Mucosa of descending colon (tissue), 3 donors: Measurements from ENCODE around the gene HOXB8. TPM values are rescaled to one million over a fixed set of nuclear protein-coding genes. Genes with fewer than 3 reads are reported as not detected.

Experiments used
- ATAC-seq: fragments of 200-7000 bp; cut with Tn5 transposase; one replicate; pipeline ENCODE4 v1.9.1; 2020; ENCODE audit warnings: mild to moderate bottlenecking, moderate library complexity
- DNase-seq, 3 donors: peaks; one replicate each; pipeline ENCODE4 v3.0.0-alpha.2; 2020
- H3K36me3 ChIP-seq: fragments of 200-600 bp; one replicate; pipeline ENCODE4 v1.8.0; 2021; ENCODE audit warnings: low read depth, mild to moderate bottlenecking
- H3K4me1 ChIP-seq: fragments of 200-600 bp; one replicate; pipeline ENCODE4 v1.8.0; 2021; ENCODE audit warnings: low read depth, mild to moderate bottlenecking
- H3K4me3 ChIP-seq: fragments of 200-600 bp; one replicate; pipeline ENCODE4 v1.8.0; 2021; ENCODE audit warnings: mild to moderate bottlenecking
- H3K9me3 ChIP-seq: fragments of 200-600 bp; one replicate; pipeline ENCODE4 v1.8.0; 2021; ENCODE audit warnings: mild to moderate bottlenecking
- CTCF ChIP-seq: fragments of 200-600 bp; IDR thresholded peaks from one replicate; pipeline ENCODE4 v1.8.0; 2022; ENCODE audit warnings: antibody characterized with exemption, mild to moderate bottlenecking
- intact Hi-C, 2 donors: fragments of 100-400 bp; cut with DNase I in 1 of 2; cut with micrococcal nuclease in 1 of 2; formaldehyde crosslinking; loops; one replicate each; pipeline versions ENCODE4 v1.11.0 to v1.11.1; 2022; cut with DNase I, micrococcal nuclease
- total RNA-seq, 3 donors: library from RNA; stranded (reverse); fragmentation: NEBNext Ultra II Directional in 2 of 3; extraction: Animal tissue kit (Norgen Biotek cat#: 25700) in 2 of 3; gene quantifications; one replicate each; pipeline versions ENCODE4 v1.2.1 to v1.2.4, GENCODE V29; 2021 to 2023
- donor health status: DM: no; HTN: no; CAD: no; lungs with moderate emphysema.
- donor health status: DM: no; HTN: no; CAD: no.
- donor health status: DM: no; HTN: yes; CAD: no.

HOXB8 gene
- total RNA-seq, 3 donors from 2014 or later = 4.2 to 7.5 (median 5.6) TPM

DNA sequence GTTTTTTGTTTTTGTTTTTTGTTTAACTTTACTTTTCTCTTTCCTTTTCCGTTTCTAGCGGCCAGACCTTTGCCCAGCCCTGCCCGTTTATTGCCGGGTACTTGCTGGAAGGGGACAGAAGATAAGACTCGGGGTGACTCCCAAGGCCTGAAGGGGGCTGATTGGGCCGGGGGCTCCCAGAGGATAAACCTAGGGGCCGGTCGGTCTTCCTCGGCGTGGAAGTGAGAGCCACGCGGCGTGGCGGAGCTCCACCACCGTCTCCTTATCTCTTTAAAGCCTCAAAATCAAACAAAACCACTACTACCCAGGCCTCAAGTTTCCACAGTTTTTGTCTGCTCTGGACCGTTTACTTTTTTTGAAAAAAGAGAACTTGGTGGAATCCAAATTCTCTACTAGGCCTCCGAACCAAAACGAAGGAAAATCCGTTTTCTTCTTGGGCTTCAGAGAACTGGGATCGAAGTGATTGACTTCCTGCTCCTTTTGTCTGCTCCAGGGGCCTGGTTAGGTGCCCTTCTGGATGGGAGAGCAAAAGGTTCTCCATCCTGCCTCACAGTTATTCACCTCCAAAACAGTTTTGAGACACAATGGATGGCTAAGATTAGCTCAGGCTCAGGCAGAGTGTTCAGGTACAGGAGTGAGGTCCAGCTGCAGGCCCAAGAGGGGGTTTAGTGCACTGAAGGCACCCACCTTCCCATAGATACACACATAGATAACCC lies 19.6 kb upstream of the HOXB8 start:
- peak; percentile 84 to 85 (median 85) for DNase-seq
- no peak overlapping the region for H3K4me3 ChIP-seq

DNA sequence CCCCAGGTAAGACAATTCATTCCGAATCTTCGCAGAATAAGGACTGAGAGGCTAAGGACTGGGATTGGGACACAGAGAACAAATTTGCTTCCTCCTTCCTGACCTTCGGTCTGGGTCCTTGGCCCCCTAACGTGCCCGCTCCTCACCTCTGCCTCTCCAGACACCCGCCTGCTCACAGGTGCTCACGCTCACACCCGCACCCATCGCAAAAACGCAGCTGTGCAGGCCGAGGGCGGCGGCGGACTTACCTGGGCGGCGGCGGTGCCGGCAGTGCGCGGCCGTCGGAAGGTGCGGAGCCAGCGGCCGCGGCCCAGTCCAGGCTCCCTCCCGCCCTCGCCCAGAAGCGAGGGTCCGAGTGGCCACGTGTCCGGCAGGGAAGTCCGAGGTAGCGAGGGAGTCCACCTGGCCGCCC lies 18.2 kb upstream of the HOXB8 start:
- peak overlapping the region; percentile 3 for H3K4me3 ChIP-seq
- no peak for TF ChIP-seq CTCF
- H3K9me3 ChIP-seq = no peaks in the 10 kb centered on the region
- intact Hi-C loops = no loop called here
- DNase-seq (peak in 2 of 3 donors; percentile 33 to 60), ATAC-seq (peak; percentile 6)
- peaks cover 15% of the 10 kb centered on the region for H3K4me1 ChIP-seq
- H3K36me3 ChIP-seq = no peaks in the 10 kb centered on the region

More for the DNA sequence above, 19.6 kb upstream of the HOXB8 start:
- no peaks in the 10 kb centered on the region for H3K9me3 ChIP-seq
- intact Hi-C loops = no loop called here
- no peaks in the 10 kb centered on the region for H3K36me3 ChIP-seq
- peak; percentile 31 for ATAC-seq
- no peak for TF ChIP-seq CTCF
- H3K4me1 ChIP-seq = peaks cover 7% of the 10 kb centered on the region

- TF ChIP-seq CTCF = no peak
- Histone ChIP-seq H3K4me1 (peaks cover 15% of the 10 kb centered on the region), H3K9me3 (no peaks in the 10 kb centered on the region), H3K36me3 (no peaks in the 10 kb centered on the region), H3K4me3 (peak overlapping the region; percentile 3)
- ATAC-seq (no peak), DNase-seq (peak in 2 of 3 donors; percentile 28 to 30)
- intact Hi-C loops = no loop called here
Measured at GRCh38 chr17:48632579-48633265, 17.6 kb upstream of the HOXB8 start.

- peak in 1 of 3 donors; percentile 64 for DNase-seq
Measured at GRCh38 chr17:48631693-48632578, 16.8 kb upstream of the HOXB8 start.

More at GRCh38 chr17:48631693-48632578, 16.8 kb upstream of the HOXB8 start:
- no peak overlapping the region for H3K4me3 ChIP-seq
- H3K36me3 ChIP-seq = no peaks in the 10 kb centered on the region
- no peak for TF ChIP-seq CTCF
- H3K9me3 ChIP-seq = no peaks in the 10 kb centered on the region
- no peak for ATAC-seq
- intact Hi-C loops = no loop called here
- peaks cover 15% of the 10 kb centered on the region for H3K4me1 ChIP-seq
